ENCODE data around the gene NR1D2. TPM values are rescaled to one million over a fixed set of nuclear protein-coding genes. Genes with fewer than 3 reads are reported as not detected.

Gene NR1D2
- total and polyA plus RNA-seq, 2 experiments from 2014 or later = 12.5 to 18.8 TPM

- H3K27me3 ChIP-seq = no peaks in the 10 kb centered on the region
- no peak overlapping the region for H3K4me3 ChIP-seq
- TF ChIP-seq CTCF (IDR thresholded peaks at IDR 0.05; ENCODE audit: low read depth, low read length) = no peak
- no peak for DNase-seq (ENCODE audit: low read depth in 1 of 2, low spot score in 1 of 2)
- no peak overlapping the region for H3K27ac ChIP-seq
- no peaks in the 10 kb centered on the region for H3K9me3 ChIP-seq (ENCODE audit: low read depth)
- H3K36me3 ChIP-seq = no peaks in the 10 kb centered on the region
- H3K4me1 ChIP-seq (ENCODE audit: low read depth) = peaks cover 23% of the 10 kb centered on the region
Observed at GRCh38 chr3:23996095-23996524, 51.0 kb downstream of the NR1D2 start.

GRCh38 chr3:23999012-23999641, 54.0 kb downstream of the NR1D2 start:
- H3K36me3 ChIP-seq = no peaks in the 10 kb centered on the region
- peak; percentile 57 to 75 for DNase-seq (ENCODE audit: low read depth in 1 of 2, low spot score in 1 of 2)
- TF ChIP-seq CTCF (IDR thresholded peaks at IDR 0.05; ENCODE audit: low read depth, low read length) = peak; percentile 94
- no peak overlapping the region for H3K4me3 ChIP-seq
- H3K27me3 ChIP-seq = no peaks in the 10 kb centered on the region
- H3K9me3 ChIP-seq (ENCODE audit: low read depth) = no peaks in the 10 kb centered on the region
- peaks cover 9% of the 10 kb centered on the region for H3K4me1 ChIP-seq (ENCODE audit: low read depth)
- H3K27ac ChIP-seq = no peak overlapping the region

GRCh38 chr3:24002129-24002528, 57.0 kb downstream of the NR1D2 start:
- DNase-seq (ENCODE audit: low read depth in 1 of 2, low spot score in 1 of 2) = no peak
- Histone ChIP-seq H3K4me1 (ENCODE audit: low read depth) (no peaks in the 10 kb centered on the region), H3K36me3 (no peaks in the 10 kb centered on the region), H3K9me3 (ENCODE audit: low read depth) (no peaks in the 10 kb centered on the region), H3K4me3 (no peak overlapping the region), H3K27ac (no peak overlapping the region), H3K27me3 (no peaks in the 10 kb centered on the region)
- no peak for TF ChIP-seq CTCF (IDR thresholded peaks at IDR 0.05; ENCODE audit: low read depth, low read length)

DNA sequence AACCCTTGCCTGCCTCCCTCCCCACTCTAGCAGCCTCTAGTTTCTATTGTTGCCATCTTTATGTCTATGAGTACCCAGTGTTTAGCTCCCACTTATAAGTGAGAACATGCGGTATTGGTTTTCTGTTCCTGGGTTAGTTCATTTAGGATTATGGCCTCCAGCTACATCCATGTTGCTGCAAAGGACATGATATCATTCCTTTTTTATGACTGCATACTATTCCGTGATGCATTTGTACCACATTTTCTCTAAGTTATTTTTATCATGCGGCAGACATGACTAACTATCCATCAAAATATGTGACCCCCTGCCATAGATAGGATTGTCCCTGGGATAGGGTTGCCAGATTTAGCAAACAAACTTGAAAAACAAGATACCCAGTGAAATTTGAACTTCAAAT, 58.4 kb downstream of the NR1D2 start:
- Histone ChIP-seq H3K36me3 (no peaks in the 10 kb centered on the region), H3K27ac (no peak overlapping the region), H3K4me3 (no peak overlapping the region), H3K9me3 (ENCODE audit: low read depth) (no peaks in the 10 kb centered on the region), H3K4me1 (ENCODE audit: low read depth) (no peaks in the 10 kb centered on the region), H3K27me3 (no peaks in the 10 kb centered on the region)
- TF ChIP-seq CTCF (IDR thresholded peaks at IDR 0.05; ENCODE audit: low read depth, low read length) = no peak
- no peak for DNase-seq (ENCODE audit: low read depth in 1 of 2, low spot score in 1 of 2)

- TF ChIP-seq CTCF (IDR thresholded peaks at IDR 0.05; ENCODE audit: low read depth, low read length) = no peak
- Histone ChIP-seq H3K9me3 (ENCODE audit: low read depth) (no peaks in the 10 kb centered on the region), H3K27me3 (no peaks in the 10 kb centered on the region), H3K4me3 (no peak overlapping the region), H3K27ac (no peak overlapping the region), H3K36me3 (no peaks in the 10 kb centered on the region), H3K4me1 (ENCODE audit: low read depth) (no peaks in the 10 kb centered on the region)
- no peak for DNase-seq (ENCODE audit: low read depth in 1 of 2, low spot score in 1 of 2)
Observed at GRCh38 chr3:24004171-24004938, 59.3 kb downstream of the NR1D2 start.
